HTR-8/SVneo (cell line): ENCODE results near the gene SCIN.

Experiments used
- DNase-seq: peaks from one replicate; pipeline ENCODE4 v3.0.0; 2011; ENCODE audit warnings: low spot score, mixed read lengths; ENCODE audit not compliant: insufficient read length
- FAIRE-seq: peaks from 2 replicates; lab custom pipeline; 2011; peaks lifted over from hg19 to GRCh38; lab: Jason Lieb, UNC

The SCIN gene

GRCh38 chr7:12601302-12601869 is 30.9 kb downstream of the SCIN start:
- no peak for FAIRE-seq
- no peak for DNase-seq

- DNase-seq = no peak
- FAIRE-seq = no peak
Observed at GRCh38 chr7:12607134-12607533, 36.6 kb downstream of the SCIN start.

- no peak for DNase-seq
Observed at GRCh38 chr7:12609561-12609960, 39.0 kb downstream of the SCIN start.

GRCh38 chr7:12610899-12611298 is 40.4 kb downstream of the SCIN start:
- DNase-seq (no peak), FAIRE-seq (no peak)

More at GRCh38 chr7:12609561-12609960, 39.0 kb downstream of the SCIN start:
- FAIRE-seq = no peak

GRCh38 chr7:12612622-12613021 is 42.1 kb downstream of the SCIN start:
- no peak for FAIRE-seq
- no peak for DNase-seq

GRCh38 chr7:12619461-12620069 is 49.0 kb downstream of the SCIN start:
- FAIRE-seq (no peak), DNase-seq (no peak)

- no peak for DNase-seq
- FAIRE-seq = no peak
Observed at GRCh38 chr7:12620371-12620770, 49.9 kb downstream of the SCIN start.

- DNase-seq (no peak), FAIRE-seq (no peak)
Observed at GRCh38 chr7:12623223-12623622, 52.7 kb downstream of the SCIN start.

- FAIRE-seq = no peak
- peak; percentile 21 for DNase-seq
Observed at GRCh38 chr7:12623885-12624498, 53.5 kb downstream of the SCIN start.

- no peak for DNase-seq
- FAIRE-seq = no peak
Observed at GRCh38 chr7:12625836-12626235, 55.3 kb downstream of the SCIN start.

GRCh38 chr7:12629816-12630512 is 59.4 kb downstream of the SCIN start:
- FAIRE-seq (no peak), DNase-seq (no peak)

GRCh38 chr7:12630513-12630819 is 59.9 kb downstream of the SCIN start:
- no peak for DNase-seq
- no peak for FAIRE-seq

- no peak for DNase-seq
- FAIRE-seq = no peak
Observed at GRCh38 chr7:12633582-12633981, 63.1 kb downstream of the SCIN start.

GRCh38 chr7:12635830-12636229 is 65.3 kb downstream of the SCIN start:
- FAIRE-seq = no peak

GRCh38 chr7:12637328-12637727 is 66.8 kb downstream of the SCIN start:
- FAIRE-seq = no peak
- no peak for DNase-seq

More at GRCh38 chr7:12635830-12636229, 65.3 kb downstream of the SCIN start:
- DNase-seq = no peak

- DNase-seq (no peak), FAIRE-seq (no peak)
Observed at GRCh38 chr7:12637819-12638592, 67.5 kb downstream of the SCIN start.

- FAIRE-seq (no peak), DNase-seq (peak; percentile 14)
Observed at GRCh38 chr7:12638851-12639456, 68.4 kb downstream of the SCIN start.

- no peak for DNase-seq
- no peak for FAIRE-seq
Observed at GRCh38 chr7:12640299-12641096, 70.0 kb downstream of the SCIN start.

- no peak for FAIRE-seq
- no peak for DNase-seq
Observed at GRCh38 chr7:12641196-12641595, 70.7 kb downstream of the SCIN start.
